ENCODE measurements around the gene INTS7. TPM values are rescaled to one million over a fixed set of nuclear protein-coding genes. Genes with fewer than 3 reads are reported as not detected.
"Not testable (repeated sequence)": the region's sequence is repeated elsewhere in the genome, so short reads cannot be mapped to it uniquely, and the experiment has no call there.

INTS7 gene
- total RNA-seq, 1 donor from 2014 or later = 30.6 TPM

DNA sequence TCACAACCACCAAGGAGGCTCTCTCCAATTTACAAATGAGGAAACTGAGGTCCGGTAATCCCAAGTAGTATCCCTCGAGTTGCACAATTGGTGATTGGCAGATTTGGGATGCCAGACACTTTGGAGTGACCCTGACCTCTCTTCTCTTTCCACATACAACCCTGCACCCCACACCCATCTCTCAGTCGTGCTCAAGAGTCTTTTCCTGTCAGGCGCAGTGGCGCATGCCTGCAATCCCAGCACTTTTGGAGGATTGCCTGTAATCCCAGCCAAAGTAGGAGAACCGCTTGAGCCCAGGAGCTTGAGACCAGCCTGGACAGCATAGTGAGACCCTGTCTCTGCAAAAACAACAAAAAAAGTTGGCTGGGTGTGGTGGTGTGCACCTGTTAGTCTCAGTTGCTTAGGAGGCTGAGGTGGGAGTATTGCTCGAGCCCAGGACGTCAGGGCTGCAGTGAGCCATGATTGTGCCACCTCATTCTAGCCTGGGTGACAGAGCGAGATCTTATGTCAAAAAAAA is 113.7 kb downstream of the INTS7 start:
- Mint-ChIP-seq H3K27ac (no peak overlapping the region), H3K4me3 (ENCODE audit: low read depth) (no peak overlapping the region), H3K36me3 (ENCODE audit: insufficient read depth) (no peaks in the 10 kb centered on the region), H3K4me1 (ENCODE audit: low read depth) (peaks cover 17% of the 10 kb centered on the region), H3K9me3 (ENCODE audit: low read depth) (no peaks in the 10 kb centered on the region), H3K27me3 (peaks cover 8% of the 10 kb centered on the region)
- no peak for DNase-seq (ENCODE audit: low spot score, unreplicated experiment)
- TF ChIP-seq, protein P1, sequence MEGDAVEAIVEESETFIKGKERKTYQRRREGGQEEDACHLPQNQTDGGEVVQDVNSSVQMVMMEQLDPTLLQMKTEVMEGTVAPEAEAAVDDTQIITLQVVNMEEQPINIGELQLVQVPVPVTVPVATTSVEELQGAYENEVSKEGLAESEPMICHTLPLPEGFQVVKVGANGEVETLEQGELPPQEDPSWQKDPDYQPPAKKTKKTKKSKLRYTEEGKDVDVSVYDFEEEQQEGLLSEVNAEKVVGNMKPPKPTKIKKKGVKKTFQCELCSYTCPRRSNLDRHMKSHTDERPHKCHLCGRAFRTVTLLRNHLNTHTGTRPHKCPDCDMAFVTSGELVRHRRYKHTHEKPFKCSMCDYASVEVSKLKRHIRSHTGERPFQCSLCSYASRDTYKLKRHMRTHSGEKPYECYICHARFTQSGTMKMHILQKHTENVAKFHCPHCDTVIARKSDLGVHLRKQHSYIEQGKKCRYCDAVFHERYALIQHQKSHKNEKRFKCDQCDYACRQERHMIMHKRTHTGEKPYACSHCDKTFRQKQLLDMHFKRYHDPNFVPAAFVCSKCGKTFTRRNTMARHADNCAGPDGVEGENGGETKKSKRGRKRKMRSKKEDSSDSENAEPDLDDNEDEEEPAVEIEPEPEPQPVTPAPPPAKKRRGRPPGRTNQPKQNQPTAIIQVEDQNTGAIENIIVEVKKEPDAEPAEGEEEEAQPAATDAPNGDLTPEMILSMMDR (IDR thresholded peaks at IDR 0.05; ENCODE audit: unreplicated experiment) = no peak

DNA sequence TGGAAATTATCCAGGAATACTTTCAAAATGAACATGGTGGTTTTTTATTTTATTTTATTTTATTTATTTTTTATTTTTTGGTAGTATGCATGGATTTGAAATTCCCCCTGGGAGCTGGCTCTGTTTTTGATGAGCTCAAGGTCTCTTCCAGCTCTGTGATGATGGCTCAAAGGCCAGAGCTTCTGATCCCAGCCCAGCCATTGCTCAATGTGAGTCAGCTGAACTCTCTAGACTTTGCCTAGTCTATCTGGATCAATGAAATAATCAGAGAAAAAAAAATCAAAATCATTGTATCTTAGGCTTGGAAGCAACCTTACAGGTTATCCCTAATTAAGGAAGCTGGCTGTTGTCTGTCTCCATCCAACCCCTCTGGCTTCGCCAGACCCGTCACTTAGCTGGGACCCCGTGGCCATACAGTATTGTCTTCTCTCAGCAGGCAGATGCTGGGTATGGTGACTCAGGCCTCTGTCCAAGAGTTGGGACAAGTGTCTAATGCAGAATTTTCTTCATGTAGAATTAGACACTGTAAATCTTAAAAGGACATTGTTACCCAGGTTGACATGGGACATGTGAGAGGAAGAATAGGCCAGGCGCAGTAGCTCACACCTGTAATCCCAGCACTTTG is 114.6 kb downstream of the INTS7 start:
- no peak overlapping the region for H3K4me3 Mint-ChIP-seq (ENCODE audit: low read depth)
- no peaks in the 10 kb centered on the region for H3K9me3 Mint-ChIP-seq (ENCODE audit: low read depth)
- TF ChIP-seq, protein P1 (IDR thresholded peaks at IDR 0.05; ENCODE audit: unreplicated experiment) = no peak
- H3K27ac Mint-ChIP-seq = no peak overlapping the region
- DNase-seq (ENCODE audit: low spot score, unreplicated experiment) = no peak
- H3K27me3 Mint-ChIP-seq = peaks cover 8% of the 10 kb centered on the region
- H3K4me1 Mint-ChIP-seq (ENCODE audit: low read depth) = peaks cover 17% of the 10 kb centered on the region
- H3K36me3 Mint-ChIP-seq (ENCODE audit: insufficient read depth) = no peaks in the 10 kb centered on the region

DNA sequence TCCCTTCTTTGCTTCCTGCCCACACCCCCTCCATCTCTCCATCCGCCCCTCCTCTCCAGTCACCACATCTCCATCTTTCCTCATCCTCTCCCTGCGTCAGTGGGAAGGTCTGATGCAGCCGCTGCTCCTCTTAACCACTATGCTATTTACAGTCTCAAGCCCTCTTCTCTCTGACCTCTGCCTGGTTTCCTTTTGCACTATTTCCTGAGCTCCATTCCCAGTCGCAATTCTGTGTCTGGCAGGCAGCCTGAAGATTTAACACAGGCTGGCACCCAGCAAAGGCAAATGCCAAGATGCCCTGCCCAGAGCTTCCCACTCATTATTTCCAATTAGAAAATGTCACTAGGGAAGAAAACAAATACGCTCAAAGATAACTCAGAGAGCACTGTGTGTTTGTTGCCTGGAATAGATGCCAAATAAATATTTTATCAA is 115.2 kb downstream of the INTS7 start:
- Mint-ChIP-seq H3K9me3 (ENCODE audit: low read depth) (no peaks in the 10 kb centered on the region), H3K4me3 (ENCODE audit: low read depth) (no peak overlapping the region), H3K36me3 (ENCODE audit: insufficient read depth) (no peaks in the 10 kb centered on the region), H3K4me1 (ENCODE audit: low read depth) (peaks cover 17% of the 10 kb centered on the region), H3K27ac (no peak overlapping the region), H3K27me3 (peaks cover 8% of the 10 kb centered on the region)
- DNase-seq (ENCODE audit: low spot score, unreplicated experiment) = no peak
- TF ChIP-seq, protein P1 (IDR thresholded peaks at IDR 0.05; ENCODE audit: unreplicated experiment) = no peak

DNA sequence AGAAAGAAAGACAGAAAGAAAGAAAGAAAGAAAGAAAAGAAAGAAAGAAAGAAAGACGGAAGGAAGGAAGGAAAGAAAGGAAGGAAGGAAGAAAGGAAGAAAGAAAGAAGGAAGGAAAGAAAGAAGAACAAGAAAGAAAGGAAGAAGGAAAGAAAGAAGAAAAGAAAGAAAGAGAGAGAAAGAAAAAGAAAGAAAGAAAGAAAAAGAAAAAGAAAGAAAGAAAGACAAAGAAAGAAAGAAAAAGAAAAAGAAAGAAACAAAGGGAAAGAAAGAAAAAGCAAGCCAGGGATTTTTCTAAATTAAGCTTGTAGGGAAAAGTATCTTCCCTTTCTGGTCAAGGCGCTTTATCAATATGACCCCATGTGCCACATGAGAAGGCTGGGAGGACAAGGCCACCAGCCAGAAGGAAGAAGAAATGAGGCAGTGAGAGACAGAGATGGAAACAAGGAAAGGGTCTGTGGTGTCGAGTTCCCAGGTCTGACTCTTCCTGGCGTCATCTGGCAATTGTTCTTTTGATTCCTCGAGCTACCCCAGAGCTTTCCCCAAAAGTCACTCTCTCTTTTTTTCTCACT is 116.4 kb downstream of the INTS7 start:
- Mint-ChIP-seq H3K27me3 (peaks cover 8% of the 10 kb centered on the region), H3K4me3 (ENCODE audit: low read depth) (no peak overlapping the region), H3K36me3 (ENCODE audit: insufficient read depth) (no peaks in the 10 kb centered on the region), H3K9me3 (ENCODE audit: low read depth) (no peaks in the 10 kb centered on the region), H3K27ac (no peak overlapping the region), H3K4me1 (ENCODE audit: low read depth) (peaks cover 17% of the 10 kb centered on the region)
- no peak for DNase-seq (ENCODE audit: low spot score, unreplicated experiment)
- TF ChIP-seq, protein P1 (IDR thresholded peaks at IDR 0.05; ENCODE audit: unreplicated experiment) = no peak

DNA sequence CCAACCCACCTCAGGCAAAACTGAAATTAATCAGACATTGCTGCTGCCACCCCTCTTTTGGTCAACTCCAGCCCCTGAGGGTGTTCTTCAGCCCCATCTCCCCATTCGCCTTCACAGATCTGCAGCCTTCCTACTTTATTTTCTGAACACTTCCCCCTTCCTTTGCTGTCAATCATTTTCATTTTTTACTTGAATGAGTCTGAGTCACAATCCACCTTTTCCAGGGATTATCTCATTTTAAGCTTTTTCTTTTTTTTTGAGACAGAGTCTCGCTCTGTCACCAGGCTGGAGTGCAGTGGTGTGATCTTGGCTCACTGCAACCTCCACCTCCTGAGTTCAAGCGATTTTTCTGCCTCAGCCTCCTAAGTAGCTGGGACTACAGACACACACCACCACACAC is 118.9 kb downstream of the INTS7 start:
- H3K9me3 Mint-ChIP-seq (ENCODE audit: low read depth); H3K27ac Mint-ChIP-seq; DNase-seq (ENCODE audit: low spot score, unreplicated experiment); H3K4me3 Mint-ChIP-seq (ENCODE audit: low read depth); H3K27me3 Mint-ChIP-seq; H3K36me3 Mint-ChIP-seq (ENCODE audit: insufficient read depth): not testable (repeated sequence)
- peaks cover 20% of the 10 kb centered on the region for H3K4me1 Mint-ChIP-seq (ENCODE audit: low read depth)

DNA sequence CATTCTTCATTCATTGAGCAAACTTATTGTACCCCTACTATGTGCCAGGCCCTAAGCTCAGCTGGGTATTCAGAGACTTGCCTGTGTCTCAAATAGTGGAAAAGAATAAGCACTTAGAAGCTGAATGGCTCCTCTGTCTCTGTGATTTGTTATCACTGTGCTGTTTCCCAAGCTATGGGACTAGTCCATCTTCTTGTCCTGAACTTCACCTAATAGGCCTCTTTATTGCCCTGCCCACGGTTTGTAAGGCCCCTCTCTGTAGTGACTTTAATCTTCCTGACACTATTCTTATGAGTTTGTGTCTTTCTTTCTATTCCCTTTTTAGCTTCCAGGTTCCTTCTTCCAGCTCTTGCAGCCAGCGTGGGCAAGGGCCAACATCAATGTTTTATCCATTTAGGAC is 119.4 kb downstream of the INTS7 start:
- no peak for DNase-seq (ENCODE audit: low spot score, unreplicated experiment)
- Mint-ChIP-seq H3K27me3 (peaks cover 3% of the 10 kb centered on the region), H3K9me3 (ENCODE audit: low read depth) (no peaks in the 10 kb centered on the region), H3K4me1 (ENCODE audit: low read depth) (peaks cover 20% of the 10 kb centered on the region), H3K4me3 (ENCODE audit: low read depth) (no peak overlapping the region), H3K36me3 (ENCODE audit: insufficient read depth) (no peaks in the 10 kb centered on the region), H3K27ac (no peak overlapping the region)
- TF ChIP-seq, protein P1 (IDR thresholded peaks at IDR 0.05; ENCODE audit: unreplicated experiment) = no peak
